Hepatocyte (in vitro differentiated cells): ENCODE data around the gene CHST3. TPM values are rescaled to one million over a fixed set of nuclear protein-coding genes. Genes with fewer than 3 reads are reported as not detected.

Experiments used
- DNase-seq: peaks from one replicate; pipeline ENCODE4 v3.0.0-alpha.2; 2016; ENCODE audit warnings: low spot score
- H2AFZ ChIP-seq: fragments of 200-600 bp; sonication (generic); 2 replicates; pipeline ENCODE4 v1.6.0; 2016; ENCODE audit warnings: antibody characterized with exemption, mild to moderate bottlenecking
- H3K27ac ChIP-seq: fragments of 200-600 bp; sonication (generic); 2 replicates; pipeline ENCODE4 v1.5.1; 2016; ENCODE audit warnings: mild to moderate bottlenecking
- H3K27me3 ChIP-seq: fragments of 200-600 bp; sonication (generic); 2 replicates; pipeline ENCODE4 v1.6.1; 2016
- H3K36me3 ChIP-seq: fragments of 200-600 bp; sonication (generic); replicated peaks from 2 replicates; pipeline ENCODE4 v1.5.1; 2016; ENCODE audit warnings: low read depth; ENCODE audit not compliant: insufficient read depth
- H3K4me1 ChIP-seq: fragments of 200-600 bp; sonication (generic); 2 replicates; pipeline ENCODE4 v1.5.1; 2016; ENCODE audit warnings: mild to moderate bottlenecking, moderate library complexity; ENCODE audit not compliant: insufficient read depth
- H3K4me2 ChIP-seq: fragments of 200-600 bp; sonication (generic); 2 replicates; pipeline ENCODE4 v1.6.0; 2016
- H3K4me3 ChIP-seq: fragments of 200-600 bp; sonication (generic); 2 replicates; pipeline ENCODE4 v1.5.1; 2016; ENCODE audit warnings: mild to moderate bottlenecking
- H3K79me2 ChIP-seq: fragments of 200-600 bp; sonication (generic); 2 replicates; pipeline ENCODE4 v1.6.0; 2017; ENCODE audit warnings: mild to moderate bottlenecking
- H3K9me2 ChIP-seq: fragments of 200-600 bp; sonication (generic); replicated peaks from 2 replicates; pipeline ENCODE4 v1.6.0; 2017; ENCODE audit warnings: mild to moderate bottlenecking; ENCODE audit not compliant: insufficient read depth
- H3K9me3 ChIP-seq: fragments of 200-600 bp; sonication (generic); 2 replicates; pipeline ENCODE4 v1.5.1; 2016; ENCODE audit warnings: low read depth, mild to moderate bottlenecking
- H4K20me1 ChIP-seq: fragments of 200-600 bp; sonication (generic); 2 replicates; pipeline ENCODE4 v1.6.0; 2016; ENCODE audit warnings: mild to moderate bottlenecking; ENCODE audit not compliant: insufficient read depth, poor library complexity, severe bottlenecking
- EZH2 ChIP-seq: fragments of 200-600 bp; sonication (generic); IDR thresholded peaks from 2 replicates; pipeline ENCODE4 v1.6.1; 2016; ENCODE audit warnings: antibody characterized with exemption, mild to moderate bottlenecking, borderline replicate concordance
- EZH2phosphoT487 ChIP-seq: fragments of 200-600 bp; sonication (generic); IDR thresholded peaks from one replicate; pipeline ENCODE4 v1.6.1; 2018; ENCODE audit warnings: antibody characterized with exemption, mild to moderate bottlenecking, low read depth, moderate library complexity; ENCODE audit not compliant: unreplicated experiment, severe bottlenecking
- WGBS: methylation state at CpG from one replicate; pipeline ENCODE4 v1.1.6; 2016; ENCODE audit warnings: low lambda C conversion rate; ENCODE audit errors: missing lambda C conversion rate; 5-methylcytosine and 5-hydroxymethylcytosine counted together
- polyA plus RNA-seq: library from polyadenylated mRNA; unstranded; fragments of >200 nt; fragmentation: Nextera tagmentation; extraction: Ambion mirVana; gene quantifications from 2 replicates; pipeline ENCODE4 v1.2.1, GENCODE V29; 2016
- total RNA-seq: library from RNA; depleted of rRNA; stranded (reverse); fragments of >200 nt; gene quantifications from 2 replicates; pipeline ENCODE4 v1.2.3, GENCODE V29; 2014
- TF ChIP-seq, protein P1 (sequence below): fragments of 200-600 bp; sonication (generic); IDR thresholded peaks from 2 replicates; pipeline ENCODE4 v1.5.1; 2016; ENCODE audit warnings: antibody characterized with exemption, mild to moderate bottlenecking; ENCODE audit not compliant: poor library complexity

The CHST3 gene
- total and polyA plus RNA-seq, 2 experiments from 2014 or later = 6.8 to 14.1 TPM

- H3K4me2 ChIP-seq = no peak overlapping the region
- DNase-seq = no peak
- no peak overlapping the region for H3K27ac ChIP-seq
- H3K4me3 ChIP-seq = no peak overlapping the region
- H3K27me3 ChIP-seq = no peaks in the 10 kb centered on the region
- 93% methylated on average over 6 of the region's 6 CpGs for WGBS
- H4K20me1 ChIP-seq = no peaks in the 10 kb centered on the region
- no peaks in the 10 kb centered on the region for H3K9me2 ChIP-seq
- no peak overlapping the region for H2AFZ ChIP-seq
- H3K9me3 ChIP-seq = no peaks in the 10 kb centered on the region
- H3K4me1 ChIP-seq = peaks cover 8% of the 10 kb centered on the region
- no peaks in the 10 kb centered on the region for H3K36me3 ChIP-seq
- no peaks in the 10 kb centered on the region for H3K79me2 ChIP-seq
- TF ChIP-seq, protein P1, sequence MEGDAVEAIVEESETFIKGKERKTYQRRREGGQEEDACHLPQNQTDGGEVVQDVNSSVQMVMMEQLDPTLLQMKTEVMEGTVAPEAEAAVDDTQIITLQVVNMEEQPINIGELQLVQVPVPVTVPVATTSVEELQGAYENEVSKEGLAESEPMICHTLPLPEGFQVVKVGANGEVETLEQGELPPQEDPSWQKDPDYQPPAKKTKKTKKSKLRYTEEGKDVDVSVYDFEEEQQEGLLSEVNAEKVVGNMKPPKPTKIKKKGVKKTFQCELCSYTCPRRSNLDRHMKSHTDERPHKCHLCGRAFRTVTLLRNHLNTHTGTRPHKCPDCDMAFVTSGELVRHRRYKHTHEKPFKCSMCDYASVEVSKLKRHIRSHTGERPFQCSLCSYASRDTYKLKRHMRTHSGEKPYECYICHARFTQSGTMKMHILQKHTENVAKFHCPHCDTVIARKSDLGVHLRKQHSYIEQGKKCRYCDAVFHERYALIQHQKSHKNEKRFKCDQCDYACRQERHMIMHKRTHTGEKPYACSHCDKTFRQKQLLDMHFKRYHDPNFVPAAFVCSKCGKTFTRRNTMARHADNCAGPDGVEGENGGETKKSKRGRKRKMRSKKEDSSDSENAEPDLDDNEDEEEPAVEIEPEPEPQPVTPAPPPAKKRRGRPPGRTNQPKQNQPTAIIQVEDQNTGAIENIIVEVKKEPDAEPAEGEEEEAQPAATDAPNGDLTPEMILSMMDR = no peak
- no peak for TF ChIP-seq EZH2phosphoT487
Observed at GRCh38 chr10:72022228-72022627, 58.0 kb downstream of the CHST3 start.

GRCh38 chr10:72024596-72024995 lies 60.4 kb downstream of the CHST3 start:
- H3K9me3 ChIP-seq = no peaks in the 10 kb centered on the region
- no peaks in the 10 kb centered on the region for H3K9me2 ChIP-seq
- H3K27ac ChIP-seq = no peak overlapping the region
- H3K36me3 ChIP-seq = no peaks in the 10 kb centered on the region
- H3K27me3 ChIP-seq = no peaks in the 10 kb centered on the region
- TF ChIP-seq, protein P1 = no peak
- TF ChIP-seq EZH2phosphoT487 = no peak
- no peak for TF ChIP-seq EZH2
- H2AFZ ChIP-seq = no peak overlapping the region
- H3K4me2 ChIP-seq = no peak overlapping the region
- DNase-seq = no peak
- peaks cover 20% of the 10 kb centered on the region for H3K4me1 ChIP-seq
- H3K4me3 ChIP-seq = no peak overlapping the region
- H4K20me1 ChIP-seq = no peaks in the 10 kb centered on the region
- H3K79me2 ChIP-seq = no peaks in the 10 kb centered on the region
- 89% methylated on average over 4 of the region's 4 CpGs for WGBS

DNA sequence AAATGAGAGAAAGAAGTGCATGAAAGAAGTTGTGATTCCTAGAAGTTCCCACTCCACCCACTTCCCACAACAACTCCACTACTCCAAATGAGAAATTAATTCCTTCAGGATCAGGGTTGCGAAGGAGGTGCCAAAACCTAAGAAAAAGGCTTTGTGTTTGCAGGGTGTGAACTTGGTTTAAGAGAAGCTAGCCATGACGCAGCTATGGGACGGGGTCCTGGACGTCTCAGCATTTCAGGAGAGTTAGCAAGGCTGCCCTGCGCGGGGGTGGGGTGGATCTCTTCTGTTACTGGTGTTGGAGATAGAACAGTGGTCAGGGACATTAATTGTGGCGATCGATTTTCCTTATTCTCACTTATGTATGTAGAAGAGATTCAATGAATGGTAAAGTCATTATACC lies 61.2 kb downstream of the CHST3 start:
- H3K9me2 ChIP-seq = no peaks in the 10 kb centered on the region
- H3K4me2 ChIP-seq = no peak overlapping the region
- H4K20me1 ChIP-seq = no peaks in the 10 kb centered on the region
- no peak overlapping the region for H2AFZ ChIP-seq
- no peaks in the 10 kb centered on the region for H3K27me3 ChIP-seq
- no peaks in the 10 kb centered on the region for H3K79me2 ChIP-seq
- peaks cover 25% of the 10 kb centered on the region for H3K4me1 ChIP-seq
- no peaks in the 10 kb centered on the region for H3K36me3 ChIP-seq
- no peak overlapping the region for H3K27ac ChIP-seq
- no peak for DNase-seq
- no peak for TF ChIP-seq EZH2phosphoT487
- TF ChIP-seq, protein P1 = no peak
- no peak for TF ChIP-seq EZH2
- H3K4me3 ChIP-seq = no peak overlapping the region
- WGBS = 97% methylated on average over 8 of the region's 8 CpGs
- no peaks in the 10 kb centered on the region for H3K9me3 ChIP-seq

DNA sequence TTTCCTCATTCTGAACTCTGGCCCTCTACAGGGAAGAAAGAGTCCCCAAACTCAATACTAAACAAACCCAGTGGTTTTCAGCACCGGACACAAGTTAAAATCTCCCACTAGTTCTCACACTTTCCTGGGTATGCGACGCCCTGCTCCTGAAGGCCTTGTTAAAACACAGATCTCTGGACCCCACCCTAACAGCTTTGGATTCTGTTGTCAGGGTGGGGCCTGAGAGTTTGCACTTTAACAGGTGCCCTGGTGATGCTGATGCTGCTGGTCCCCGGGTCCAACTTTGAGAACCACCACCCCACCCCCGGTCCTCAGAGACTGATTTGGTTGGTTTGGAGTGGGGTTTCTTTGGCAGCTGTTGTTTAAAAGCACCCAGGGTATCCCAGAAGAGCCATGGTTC lies 61.6 kb downstream of the CHST3 start:
- no peaks in the 10 kb centered on the region for H3K36me3 ChIP-seq
- H3K27me3 ChIP-seq = no peaks in the 10 kb centered on the region
- H3K4me1 ChIP-seq = peaks cover 26% of the 10 kb centered on the region
- H2AFZ ChIP-seq = no peak overlapping the region
- H3K4me2 ChIP-seq = no peak overlapping the region
- H3K27ac ChIP-seq = no peak overlapping the region
- no peaks in the 10 kb centered on the region for H3K9me3 ChIP-seq
- TF ChIP-seq, protein P1 = no peak
- H4K20me1 ChIP-seq = no peaks in the 10 kb centered on the region
- no peak for DNase-seq
- WGBS = 70% methylated on average over 5 of the region's 5 CpGs
- no peaks in the 10 kb centered on the region for H3K9me2 ChIP-seq
- no peaks in the 10 kb centered on the region for H3K79me2 ChIP-seq
- H3K4me3 ChIP-seq = no peak overlapping the region
